ENCODE data around the gene S100A4.
"Not testable (repeated sequence)": the region's sequence is repeated elsewhere in the genome, so short reads cannot be mapped to it uniquely, and the experiment has no call there.

Gene S100A4

GRCh38 chr1:153533689-153534201 lies 11.9 kb downstream of the S100A4 start:
- no peak for DNase-seq (ENCODE audit: low read depth, low spot score)

GRCh38 chr1:153532769-153533599 lies 12.6 kb downstream of the S100A4 start:
- DNase-seq (ENCODE audit: low read depth, low spot score): no peak

GRCh38 chr1:153532181-153532580 lies 13.4 kb downstream of the S100A4 start:
- DNase-seq (ENCODE audit: low read depth, low spot score): no peak

- no peak for DNase-seq (ENCODE audit: low read depth, low spot score)
Measured at GRCh38 chr1:153531638-153532037, 14.0 kb downstream of the S100A4 start.

- no peak for DNase-seq (ENCODE audit: low read depth, low spot score)
Measured at GRCh38 chr1:153527683-153528040, 17.9 kb downstream of the S100A4 start.

- no peak for DNase-seq (ENCODE audit: low read depth, low spot score)
Measured at GRCh38 chr1:153527023-153527682, 18.5 kb downstream of the S100A4 start.

GRCh38 chr1:153526132-153526543 lies 19.5 kb downstream of the S100A4 start:
- DNase-seq (ENCODE audit: low read depth, low spot score): no peak

GRCh38 chr1:153525088-153525728 lies 20.4 kb downstream of the S100A4 start:
- DNase-seq (ENCODE audit: low read depth, low spot score): no peak

GRCh38 chr1:153522353-153523048 lies 23.1 kb downstream of the S100A4 start:
- not testable (repeated sequence) for DNase-seq (ENCODE audit: low read depth, low spot score)

GRCh38 chr1:153521808-153522207 lies 23.8 kb downstream of the S100A4 start:
- not testable (repeated sequence) for DNase-seq (ENCODE audit: low read depth, low spot score)

GRCh38 chr1:153520818-153521476 lies 24.7 kb downstream of the S100A4 start:
- DNase-seq (ENCODE audit: low read depth, low spot score): no peak

GRCh38 chr1:153520137-153520691 lies 25.4 kb downstream of the S100A4 start:
- not testable (repeated sequence) for DNase-seq (ENCODE audit: low read depth, low spot score)

- DNase-seq (ENCODE audit: low read depth, low spot score): no peak
Measured at GRCh38 chr1:153519242-153519641, 26.4 kb downstream of the S100A4 start.

GRCh38 chr1:153515504-153516394 lies 29.9 kb downstream of the S100A4 start:
- no peak for DNase-seq (ENCODE audit: low read depth, low spot score)

- DNase-seq (ENCODE audit: low read depth, low spot score): no peak
Measured at GRCh38 chr1:153513666-153514065, 31.9 kb downstream of the S100A4 start.

GRCh38 chr1:153513023-153513422 lies 32.6 kb downstream of the S100A4 start:
- DNase-seq (ENCODE audit: low read depth, low spot score): no peak

GRCh38 chr1:153510984-153511410 lies 34.6 kb downstream of the S100A4 start:
- no peak for DNase-seq (ENCODE audit: low read depth, low spot score)

- no peak for DNase-seq (ENCODE audit: low read depth, low spot score)
Measured at GRCh38 chr1:153509729-153510354, 35.8 kb downstream of the S100A4 start.

GRCh38 chr1:153509036-153509435 lies 36.6 kb downstream of the S100A4 start:
- DNase-seq (ENCODE audit: low read depth, low spot score): no peak

All from iPS DF 19.7 (cell line).